ENCODE measurements around the gene C1QTNF8. TPM values are rescaled to one million over a fixed set of nuclear protein-coding genes. Genes with fewer than 3 reads are reported as not detected.

The C1QTNF8 gene, protein sequence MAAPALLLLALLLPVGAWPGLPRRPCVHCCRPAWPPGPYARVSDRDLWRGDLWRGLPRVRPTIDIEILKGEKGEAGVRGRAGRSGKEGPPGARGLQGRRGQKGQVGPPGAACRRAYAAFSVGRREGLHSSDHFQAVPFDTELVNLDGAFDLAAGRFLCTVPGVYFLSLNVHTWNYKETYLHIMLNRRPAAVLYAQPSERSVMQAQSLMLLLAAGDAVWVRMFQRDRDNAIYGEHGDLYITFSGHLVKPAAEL
- total RNA-seq, result not detected in 2 replicates

GRCh38 chr16:1096169-1097082, at the start of gene C1QTNF8:
TSS of gene C1QTNF8 (minus strand) at chr16:1096244. CDS start at chr16:1094922, 1,322 bp downstream.

GRCh38 chr16:1072526-1073261, 23.4 kb downstream of the C1QTNF8 start, which contains the start of gene SSTR5:
TSS of gene SSTR5 (plus strand) at chr16:1072747. CDS start at chr16:1078869, 6,122 bp downstream.

Other genes with a start within 250 kb of the C1QTNF8 start
- 12.1 and 38.6 TPM in 2 replicates for gene LMF1, start 125.3 kb downstream of the C1QTNF8 start, total RNA-seq
- 2.8 and 5.4 TPM in 2 replicates for gene SOX8, start 114.5 kb downstream of the C1QTNF8 start, total RNA-seq
- 1.4 TPM in 1 of 2 replicates, not detected in the other for gene SSTR5, start 23.5 kb downstream of the C1QTNF8 start, total RNA-seq
- 0.81 and 1.1 TPM in 2 replicates for gene CACNA1H, start 56.9 kb upstream of the C1QTNF8 start, total RNA-seq
- not detected in 2 replicates for gene TPSG1, start 129.0 kb upstream of the C1QTNF8 start, total RNA-seq
- not detected in 2 replicates for gene TPSB2, start 133.9 kb upstream of the C1QTNF8 start, total RNA-seq
- gene TPSAB1, start 144.5 kb upstream of the C1QTNF8 start, total RNA-seq, result not detected in 2 replicates
- gene TPSD1, start 159.8 kb upstream of the C1QTNF8 start, total RNA-seq, result not detected in 2 replicates
- gene UBE2I, start 213.4 kb upstream of the C1QTNF8 start, total RNA-seq, result 38.5 and 48.8 TPM in 2 replicates
- gene BAIAP3, start 237.4 kb upstream of the C1QTNF8 start, total RNA-seq, result 1.8 and 4.7 TPM in 2 replicates